Middle frontal gyrus (tissue), 1 donor: ENCODE results near the gene FARP1.

Source experiments
- DNase-seq: peaks from one replicate; pipeline ENCODE4 v3.0.0-alpha.2; 2015; ENCODE audit warnings: low spot score; ENCODE audit errors: extremely low spot score

Gene FARP1

GRCh38 chr13:98285852-98286594, 143.1 kb downstream of the FARP1 start:
- no peak for DNase-seq

- no peak for DNase-seq
Measured at GRCh38 chr13:98286799-98287198, 143.9 kb downstream of the FARP1 start.

- DNase-seq, result no peak
Measured at GRCh38 chr13:98288211-98288610, 145.3 kb downstream of the FARP1 start.

- DNase-seq, result no peak
Measured at GRCh38 chr13:98289339-98289945, 146.5 kb downstream of the FARP1 start.

GRCh38 chr13:98290261-98290660, 147.4 kb downstream of the FARP1 start:
- DNase-seq, result no peak

- DNase-seq, result no peak
Measured at GRCh38 chr13:98291658-98292057, 148.8 kb downstream of the FARP1 start.

- DNase-seq, result no peak
Measured at GRCh38 chr13:98293103-98293502, 150.2 kb downstream of the FARP1 start.

- no peak for DNase-seq
Measured at GRCh38 chr13:98293570-98294142, 150.8 kb downstream of the FARP1 start.

GRCh38 chr13:98295371-98295770, 152.5 kb downstream of the FARP1 start:
- DNase-seq, result no peak

- no peak for DNase-seq
Measured at GRCh38 chr13:98297051-98297450, 154.2 kb downstream of the FARP1 start.

GRCh38 chr13:98297745-98298144, 154.9 kb downstream of the FARP1 start:
- no peak for DNase-seq

- DNase-seq, result no peak
Measured at GRCh38 chr13:98298599-98298998, 155.7 kb downstream of the FARP1 start.

GRCh38 chr13:98299235-98299965, 156.5 kb downstream of the FARP1 start:
- DNase-seq, result no peak

- no peak for DNase-seq
Measured at GRCh38 chr13:98299966-98300350, 157.1 kb downstream of the FARP1 start.

GRCh38 chr13:98300956-98301641, 158.2 kb downstream of the FARP1 start:
- no peak for DNase-seq

GRCh38 chr13:98301721-98302120, 158.8 kb downstream of the FARP1 start:
- no peak for DNase-seq

GRCh38 chr13:98303858-98304257, 161.0 kb downstream of the FARP1 start:
- DNase-seq, result no peak

GRCh38 chr13:98305670-98306069, 162.8 kb downstream of the FARP1 start:
- no peak for DNase-seq

GRCh38 chr13:98307463-98308085, 164.7 kb downstream of the FARP1 start:
- no peak for DNase-seq

- no peak for DNase-seq
Measured at GRCh38 chr13:98308086-98308911, 165.4 kb downstream of the FARP1 start.
